ENCODE measurements around the gene OR2F1. TPM values are rescaled to one million over a fixed set of nuclear protein-coding genes. Genes with fewer than 3 reads are reported as not detected.

Gene OR2F1
- total RNA-seq, 1 donor from 2014 or later: not detected

DNA sequence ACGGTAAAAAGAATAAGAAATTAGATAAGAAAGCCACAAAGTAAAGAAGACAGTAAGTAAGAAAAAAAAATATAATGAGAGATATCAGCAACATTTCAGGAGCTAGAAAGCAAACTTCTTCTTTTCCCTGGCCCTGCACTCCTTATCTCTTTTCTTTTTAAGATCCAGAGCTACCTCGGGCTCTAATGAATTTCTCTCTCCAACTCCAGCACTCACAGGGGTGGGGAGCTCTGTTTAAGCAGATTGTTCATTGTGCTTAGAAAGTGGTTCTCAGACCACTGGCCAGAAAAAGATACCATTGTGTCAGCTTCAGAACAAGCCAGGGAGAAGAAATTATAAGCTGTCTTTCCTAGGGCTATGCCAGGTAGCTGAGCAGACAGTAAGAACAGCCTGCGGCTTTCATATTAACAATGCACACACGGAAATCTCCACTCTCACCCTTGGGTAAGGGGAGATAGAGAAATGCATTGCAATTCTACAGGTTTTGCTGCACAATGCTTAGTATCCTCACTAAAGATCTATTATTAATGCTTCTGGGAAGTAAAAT lies 19.3 kb downstream of the OR2F1 start:
- Histone ChIP-seq H3K4me3 (no peak overlapping the region), H3K27me3 (no peaks in the 10 kb centered on the region), H3K9me3 (no peaks in the 10 kb centered on the region), H3K27ac (no peak overlapping the region), H3K36me3 (no peaks in the 10 kb centered on the region), H3K4me1 (no peaks in the 10 kb centered on the region)
- no peak for DNase-seq (ENCODE audit: low spot score in 2 of 2)
- TF ChIP-seq, protein P1, sequence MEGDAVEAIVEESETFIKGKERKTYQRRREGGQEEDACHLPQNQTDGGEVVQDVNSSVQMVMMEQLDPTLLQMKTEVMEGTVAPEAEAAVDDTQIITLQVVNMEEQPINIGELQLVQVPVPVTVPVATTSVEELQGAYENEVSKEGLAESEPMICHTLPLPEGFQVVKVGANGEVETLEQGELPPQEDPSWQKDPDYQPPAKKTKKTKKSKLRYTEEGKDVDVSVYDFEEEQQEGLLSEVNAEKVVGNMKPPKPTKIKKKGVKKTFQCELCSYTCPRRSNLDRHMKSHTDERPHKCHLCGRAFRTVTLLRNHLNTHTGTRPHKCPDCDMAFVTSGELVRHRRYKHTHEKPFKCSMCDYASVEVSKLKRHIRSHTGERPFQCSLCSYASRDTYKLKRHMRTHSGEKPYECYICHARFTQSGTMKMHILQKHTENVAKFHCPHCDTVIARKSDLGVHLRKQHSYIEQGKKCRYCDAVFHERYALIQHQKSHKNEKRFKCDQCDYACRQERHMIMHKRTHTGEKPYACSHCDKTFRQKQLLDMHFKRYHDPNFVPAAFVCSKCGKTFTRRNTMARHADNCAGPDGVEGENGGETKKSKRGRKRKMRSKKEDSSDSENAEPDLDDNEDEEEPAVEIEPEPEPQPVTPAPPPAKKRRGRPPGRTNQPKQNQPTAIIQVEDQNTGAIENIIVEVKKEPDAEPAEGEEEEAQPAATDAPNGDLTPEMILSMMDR (IDR thresholded peaks at IDR 0.05): no peak
- intact Hi-C loops (cut with DNase I): no loop called here

DNA sequence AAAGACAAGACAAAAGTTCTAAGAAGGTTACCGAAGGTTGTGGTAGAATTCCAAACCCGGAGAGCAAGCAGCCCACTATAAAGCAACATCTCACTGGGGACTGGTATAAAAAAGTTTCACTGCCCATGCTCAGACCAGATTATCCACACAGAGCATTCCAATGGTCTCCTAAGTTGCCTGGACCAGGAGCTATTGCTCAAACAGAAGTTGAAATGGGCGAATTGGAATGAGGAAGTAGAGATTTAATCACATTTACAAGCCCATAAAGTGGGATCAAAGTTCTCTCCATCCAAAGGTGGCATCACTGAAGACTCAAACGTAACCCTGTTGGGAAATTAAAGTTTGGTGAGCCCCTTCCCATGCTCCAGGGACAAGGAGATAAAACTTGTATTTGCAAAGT lies 19.8 kb downstream of the OR2F1 start:
- DNase-seq (ENCODE audit: low spot score in 2 of 2): no peak
- Histone ChIP-seq H3K27ac (no peak overlapping the region), H3K27me3 (no peaks in the 10 kb centered on the region), H3K9me3 (no peaks in the 10 kb centered on the region), H3K4me1 (no peaks in the 10 kb centered on the region), H3K4me3 (no peak overlapping the region), H3K36me3 (no peaks in the 10 kb centered on the region)
- intact Hi-C loops (cut with DNase I): no loop called here
- TF ChIP-seq, protein P1 (IDR thresholded peaks at IDR 0.05): no peak

DNA sequence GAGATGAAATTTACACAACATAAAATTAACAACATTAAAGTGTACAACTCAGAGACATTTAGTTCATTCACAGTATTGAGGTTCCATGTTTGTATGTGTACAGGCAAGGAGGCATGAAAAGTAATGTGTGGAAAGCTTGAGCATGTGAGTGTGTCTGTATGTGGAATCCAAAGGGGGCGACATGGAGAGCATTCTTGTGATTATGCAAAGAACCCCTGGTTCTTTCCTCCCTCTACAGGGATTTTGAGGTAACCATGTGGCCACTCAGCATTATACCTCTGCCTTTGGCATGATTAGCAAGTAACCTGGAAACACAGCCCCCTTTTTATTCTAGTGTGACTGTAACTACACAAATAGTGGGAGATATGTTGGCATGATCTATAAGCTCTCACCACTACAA lies 21.0 kb downstream of the OR2F1 start:
- Histone ChIP-seq H3K27me3 (no peaks in the 10 kb centered on the region), H3K4me1 (no peaks in the 10 kb centered on the region), H3K4me3 (no peak overlapping the region), H3K27ac (no peak overlapping the region), H3K9me3 (no peaks in the 10 kb centered on the region), H3K36me3 (no peaks in the 10 kb centered on the region)
- TF ChIP-seq, protein P1 (IDR thresholded peaks at IDR 0.05): no peak
- no peak for DNase-seq (ENCODE audit: low spot score in 2 of 2)
- intact Hi-C loops (cut with DNase I): no loop called here

DNA sequence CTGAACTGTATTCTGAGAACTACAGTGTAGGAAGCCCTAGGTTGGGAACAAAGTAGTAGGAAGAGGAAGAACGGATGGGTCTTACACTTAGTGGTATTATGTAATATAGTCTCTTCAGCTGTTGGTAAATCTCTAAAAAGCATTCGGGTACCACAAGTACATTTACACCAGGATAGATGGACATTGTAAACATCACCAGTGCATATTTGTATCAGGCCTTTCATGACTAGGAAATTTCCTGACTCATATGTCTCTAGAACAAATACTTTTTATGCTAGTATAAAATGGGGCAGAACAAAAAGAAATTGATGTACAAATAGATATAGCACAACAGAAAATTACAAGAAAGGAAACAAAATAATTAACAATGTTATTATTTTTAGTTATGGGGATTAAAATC lies 23.9 kb downstream of the OR2F1 start:
- TF ChIP-seq, protein P1 (IDR thresholded peaks at IDR 0.05): no peak
- H3K27me3 ChIP-seq: no peaks in the 10 kb centered on the region
- no peaks in the 10 kb centered on the region for H3K4me1 ChIP-seq
- no peaks in the 10 kb centered on the region for H3K36me3 ChIP-seq
- intact Hi-C loops (cut with DNase I): no loop called here
- H3K9me3 ChIP-seq: no peaks in the 10 kb centered on the region
- H3K27ac ChIP-seq: no peak overlapping the region
- no peak overlapping the region for H3K4me3 ChIP-seq
- no peak for DNase-seq (ENCODE audit: low spot score in 2 of 2)

DNA sequence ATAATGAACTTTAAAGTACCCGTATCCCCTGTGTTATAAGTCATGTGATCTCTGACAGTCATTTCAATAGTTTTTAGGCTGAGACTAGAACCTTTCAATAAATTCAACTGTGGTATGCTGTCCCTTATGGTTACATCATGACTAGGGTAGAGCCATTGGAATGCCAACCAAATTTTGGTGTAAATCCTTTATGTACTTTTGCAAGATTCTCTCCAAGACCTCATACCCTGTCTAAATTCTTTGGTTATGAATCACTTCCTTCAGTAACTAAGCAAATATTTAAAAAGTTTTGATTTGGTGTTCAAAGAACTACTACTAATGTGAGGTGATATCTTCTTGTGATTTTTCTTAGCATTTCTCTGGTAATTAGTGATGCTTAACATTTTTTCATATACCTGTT lies 24.7 kb downstream of the OR2F1 start:
- no peaks in the 10 kb centered on the region for H3K9me3 ChIP-seq
- H3K27me3 ChIP-seq: no peaks in the 10 kb centered on the region
- no peaks in the 10 kb centered on the region for H3K36me3 ChIP-seq
- intact Hi-C loops (cut with DNase I): no loop called here
- H3K4me3 ChIP-seq: no peak overlapping the region
- no peak for DNase-seq (ENCODE audit: low spot score in 2 of 2)
- TF ChIP-seq, protein P1 (IDR thresholded peaks at IDR 0.05): no peak
- H3K27ac ChIP-seq: no peak overlapping the region
- H3K4me1 ChIP-seq: no peaks in the 10 kb centered on the region

DNA sequence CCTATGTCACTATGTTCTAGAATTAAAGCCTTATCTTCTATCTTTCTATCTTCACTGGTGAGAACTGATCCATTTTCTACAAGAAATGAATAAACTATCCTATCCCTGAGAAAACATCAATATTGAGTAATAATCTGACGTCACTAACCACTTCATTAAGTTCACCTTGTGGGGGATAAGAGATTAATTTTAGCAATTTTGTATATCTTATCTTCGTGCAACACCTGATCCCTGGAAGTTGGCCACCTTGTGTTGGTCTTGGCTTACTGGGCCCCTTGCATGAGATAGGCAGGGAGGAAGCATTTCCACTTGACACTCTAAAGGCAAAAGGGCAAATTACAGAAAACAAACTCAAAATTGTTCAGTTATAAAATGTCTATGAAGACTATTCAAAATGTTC lies 25.4 kb downstream of the OR2F1 start:
- TF ChIP-seq, protein P1 (IDR thresholded peaks at IDR 0.05): no peak

More for the DNA sequence above, 25.4 kb downstream of the OR2F1 start:
- no peaks in the 10 kb centered on the region for H3K27me3 ChIP-seq
- H3K27ac ChIP-seq: no peak overlapping the region
- H3K9me3 ChIP-seq: no peaks in the 10 kb centered on the region
- no peaks in the 10 kb centered on the region for H3K36me3 ChIP-seq
- no peak overlapping the region for H3K4me3 ChIP-seq
- intact Hi-C loops (cut with DNase I): no loop called here
- no peaks in the 10 kb centered on the region for H3K4me1 ChIP-seq
- DNase-seq (ENCODE audit: low spot score in 2 of 2): no peak

All from ascending aorta (tissue), 2 donors.